Astrocyte of the spinal cord (primary cell): ENCODE data around the gene SIGMAR1.

ENCODE experiments used
- DNase-seq: peaks from one replicate; pipeline ENCODE4 v3.0.0; 2011; ENCODE audit warnings: low read depth, low spot score
- H3K4me3 ChIP-seq: 2 replicates; pipeline ENCODE4 v1.5.1; 2011; ENCODE audit warnings: low read depth, mild to moderate bottlenecking, low read length, moderate library complexity
- in situ Hi-C: cut with HindIII; loops from 2 replicates; pipeline ENCODE4 v1.10.0; 2017; ENCODE audit warnings: low sequenced_read_pairs
- TF ChIP-seq, protein P1 (sequence below): IDR thresholded peaks from 2 replicates; pipeline ENCODE4 v1.5.1; 2012; ENCODE audit warnings: low read depth, mild to moderate bottlenecking, low read length, inconsistent platforms

Gene SIGMAR1

DNA sequence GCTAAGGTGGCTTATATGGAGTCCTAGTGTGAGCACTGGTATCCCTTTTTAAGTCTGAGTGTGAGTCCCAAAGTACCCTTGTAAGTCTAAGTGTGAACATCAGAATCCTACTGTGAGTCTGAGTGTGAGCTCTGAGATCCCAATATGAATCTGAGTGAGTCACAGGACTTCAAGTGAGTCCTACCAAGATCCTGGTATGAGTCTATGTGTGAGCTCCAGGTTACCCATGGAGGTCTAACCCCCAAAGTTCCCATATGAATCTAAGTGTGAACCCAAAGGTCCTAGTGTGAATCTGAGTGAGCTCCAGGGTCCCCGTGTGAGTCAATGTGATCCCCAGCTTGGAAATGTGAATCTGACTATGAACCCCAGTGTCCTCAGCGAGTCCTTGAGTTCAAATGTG lies 50.3 kb downstream of the SIGMAR1 start:
- in situ Hi-C loops: no loop called here
- no peak overlapping the region for H3K4me3 ChIP-seq
- DNase-seq: no peak
- TF ChIP-seq, protein P1, sequence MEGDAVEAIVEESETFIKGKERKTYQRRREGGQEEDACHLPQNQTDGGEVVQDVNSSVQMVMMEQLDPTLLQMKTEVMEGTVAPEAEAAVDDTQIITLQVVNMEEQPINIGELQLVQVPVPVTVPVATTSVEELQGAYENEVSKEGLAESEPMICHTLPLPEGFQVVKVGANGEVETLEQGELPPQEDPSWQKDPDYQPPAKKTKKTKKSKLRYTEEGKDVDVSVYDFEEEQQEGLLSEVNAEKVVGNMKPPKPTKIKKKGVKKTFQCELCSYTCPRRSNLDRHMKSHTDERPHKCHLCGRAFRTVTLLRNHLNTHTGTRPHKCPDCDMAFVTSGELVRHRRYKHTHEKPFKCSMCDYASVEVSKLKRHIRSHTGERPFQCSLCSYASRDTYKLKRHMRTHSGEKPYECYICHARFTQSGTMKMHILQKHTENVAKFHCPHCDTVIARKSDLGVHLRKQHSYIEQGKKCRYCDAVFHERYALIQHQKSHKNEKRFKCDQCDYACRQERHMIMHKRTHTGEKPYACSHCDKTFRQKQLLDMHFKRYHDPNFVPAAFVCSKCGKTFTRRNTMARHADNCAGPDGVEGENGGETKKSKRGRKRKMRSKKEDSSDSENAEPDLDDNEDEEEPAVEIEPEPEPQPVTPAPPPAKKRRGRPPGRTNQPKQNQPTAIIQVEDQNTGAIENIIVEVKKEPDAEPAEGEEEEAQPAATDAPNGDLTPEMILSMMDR: no peak

DNA sequence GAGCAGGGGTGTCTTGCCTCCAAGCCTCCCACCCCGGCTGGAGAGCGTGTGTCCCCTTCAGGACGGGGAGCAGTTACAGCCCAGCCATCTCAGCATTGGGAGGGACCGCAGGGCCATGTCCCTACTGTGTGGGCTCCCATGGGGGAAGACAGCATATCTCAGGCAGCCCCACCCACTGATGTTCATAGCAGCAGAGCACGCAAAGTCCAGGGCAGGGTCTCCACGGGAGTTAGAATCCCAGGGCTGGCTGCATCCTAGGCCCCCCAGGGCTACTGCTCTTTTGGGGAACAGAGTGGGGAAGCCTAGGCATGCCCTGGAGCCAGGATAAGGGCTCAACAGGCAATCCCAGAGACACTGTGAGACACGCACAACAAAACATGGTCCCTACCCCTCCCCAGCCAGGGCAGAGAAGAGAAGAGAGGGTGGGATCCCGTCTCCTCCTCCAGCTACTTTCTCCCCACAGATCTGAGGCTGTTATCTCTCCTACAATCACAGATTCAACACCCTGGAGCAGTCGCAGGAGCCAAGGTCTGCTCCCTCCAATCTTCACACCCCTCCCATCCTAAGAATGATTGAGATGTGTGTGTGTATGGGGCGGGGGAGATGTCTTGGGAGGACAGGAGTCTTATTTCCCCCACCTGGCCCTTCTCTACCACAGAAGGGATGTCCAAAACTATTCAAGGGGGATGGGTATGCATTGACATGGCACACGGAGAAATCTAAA lies 51.5 kb downstream of the SIGMAR1 start:
- H3K4me3 ChIP-seq: no peak overlapping the region
- TF ChIP-seq, protein P1: no peak
- in situ Hi-C loops: no loop called here
- no peak for DNase-seq

DNA sequence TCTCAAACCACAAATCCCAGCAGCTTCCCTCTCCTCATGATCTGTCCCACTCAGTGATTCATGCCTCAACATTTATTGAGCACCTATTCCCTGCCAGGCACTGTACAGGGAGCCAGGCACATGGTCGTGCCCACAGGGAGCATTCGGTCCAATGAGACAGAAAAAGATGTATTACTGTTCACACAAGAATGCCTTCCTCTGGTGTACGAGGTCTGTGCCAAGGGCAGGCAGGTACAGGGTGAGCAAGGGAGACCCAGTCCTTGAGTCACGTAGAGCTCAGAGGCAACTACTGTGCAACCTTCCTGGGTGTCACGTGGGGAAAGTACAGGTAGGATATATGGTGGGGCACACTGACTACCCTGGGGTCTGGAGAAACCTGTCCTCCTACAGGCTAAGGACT lies 52.6 kb downstream of the SIGMAR1 start:
- DNase-seq: no peak
- in situ Hi-C loops: no loop called here
- no peak overlapping the region for H3K4me3 ChIP-seq

More for the DNA sequence above, 52.6 kb downstream of the SIGMAR1 start:
- TF ChIP-seq, protein P1: no peak
